ENCODE data around the gene MYH7.
"Not testable (repeated sequence)": the region's sequence is repeated elsewhere in the genome, so short reads cannot be mapped to it uniquely, and the experiment has no call there.

The MYH7 gene

GRCh38 chr14:23431486-23431885 is 4.0 kb downstream of the MYH7 start:
- no peaks in the 10 kb centered on the region for H3K27me3 ChIP-seq (ENCODE audit: control insufficient read depth, insufficient read depth, low read length)
- H3K4me1 ChIP-seq, result peaks cover 6% of the 10 kb centered on the region
- no peaks in the 10 kb centered on the region for H3K9me3 ChIP-seq (ENCODE audit: control insufficient read depth, low read length)
- no peaks in the 10 kb centered on the region for H3K36me3 ChIP-seq (ENCODE audit: control insufficient read depth, insufficient read depth, low read length)
- H3K4me2 ChIP-seq (ENCODE audit: low read length), result no peak overlapping the region
- no peak for TF ChIP-seq CTCF (IDR thresholded peaks at IDR 0.05)
- no peaks in the 10 kb centered on the region for H3K79me2 ChIP-seq
- no peak overlapping the region for H3K9ac ChIP-seq
- no peak overlapping the region for H2AFZ ChIP-seq
- no peak overlapping the region for H3K27ac ChIP-seq
- no peak overlapping the region for H3K4me3 ChIP-seq (ENCODE audit: low read depth, low read length)

GRCh38 chr14:23430723-23431085 is 4.8 kb downstream of the MYH7 start:
- Histone ChIP-seq H3K36me3 (ENCODE audit: control insufficient read depth, insufficient read depth, low read length) (no peaks in the 10 kb centered on the region), H3K79me2 (no peaks in the 10 kb centered on the region), H3K27me3 (ENCODE audit: control insufficient read depth, insufficient read depth, low read length) (no peaks in the 10 kb centered on the region), H3K27ac (no peak overlapping the region), H3K9ac (no peak overlapping the region), H3K9me3 (ENCODE audit: control insufficient read depth, low read length) (no peaks in the 10 kb centered on the region), H2AFZ (no peak overlapping the region), H3K4me1 (no peaks in the 10 kb centered on the region), H3K4me3 (ENCODE audit: low read depth, low read length) (no peak overlapping the region), H3K4me2 (ENCODE audit: low read length) (no peak overlapping the region)
- TF ChIP-seq CTCF (IDR thresholded peaks at IDR 0.05), result no peak

- Histone ChIP-seq H3K27ac (no peak overlapping the region), H3K36me3 (ENCODE audit: control insufficient read depth, insufficient read depth, low read length) (no peaks in the 10 kb centered on the region), H3K9me3 (ENCODE audit: control insufficient read depth, low read length) (no peaks in the 10 kb centered on the region), H3K9ac (no peak overlapping the region), H3K27me3 (ENCODE audit: control insufficient read depth, insufficient read depth, low read length) (no peaks in the 10 kb centered on the region), H3K4me2 (ENCODE audit: low read length) (no peak overlapping the region), H3K4me3 (ENCODE audit: low read depth, low read length) (no peak overlapping the region), H3K79me2 (no peaks in the 10 kb centered on the region), H2AFZ (no peak overlapping the region), H3K4me1 (no peaks in the 10 kb centered on the region)
- no peak for TF ChIP-seq CTCF (IDR thresholded peaks at IDR 0.05)
These were observed 5.3 kb downstream of the MYH7 start for GRCh38 chr14:23430016-23430722.

- no peak for TF ChIP-seq CTCF (IDR thresholded peaks at IDR 0.05)
- no peak overlapping the region for H2AFZ ChIP-seq
- no peaks in the 10 kb centered on the region for H3K36me3 ChIP-seq (ENCODE audit: control insufficient read depth, insufficient read depth, low read length)
- H3K4me2 ChIP-seq (ENCODE audit: low read length), result no peak overlapping the region
- H3K79me2 ChIP-seq, result no peaks in the 10 kb centered on the region
- H3K9me3 ChIP-seq (ENCODE audit: control insufficient read depth, low read length), result no peaks in the 10 kb centered on the region
- no peak overlapping the region for H3K27ac ChIP-seq
- no peaks in the 10 kb centered on the region for H3K4me1 ChIP-seq
- no peak overlapping the region for H3K9ac ChIP-seq
- H3K27me3 ChIP-seq (ENCODE audit: control insufficient read depth, insufficient read depth, low read length), result no peaks in the 10 kb centered on the region
- H3K4me3 ChIP-seq (ENCODE audit: low read depth, low read length), result no peak overlapping the region
These were observed 6.6 kb downstream of the MYH7 start for GRCh38 chr14:23428686-23429495.

GRCh38 chr14:23425798-23426197 is 9.7 kb downstream of the MYH7 start:
- H3K27me3 ChIP-seq (ENCODE audit: control insufficient read depth, insufficient read depth, low read length); H2AFZ ChIP-seq; H3K9ac ChIP-seq; H3K4me1 ChIP-seq; H3K4me3 ChIP-seq (ENCODE audit: low read depth, low read length); H3K9me3 ChIP-seq (ENCODE audit: control insufficient read depth, low read length); H3K79me2 ChIP-seq; H3K36me3 ChIP-seq (ENCODE audit: control insufficient read depth, insufficient read depth, low read length); H3K27ac ChIP-seq; H3K4me2 ChIP-seq (ENCODE audit: low read length): not testable (repeated sequence)
